Kidney (tissue), 14 donors: ENCODE data around the gene PRKAB2. TPM values are rescaled to one million over a fixed set of nuclear protein-coding genes. Genes with fewer than 3 reads are reported as not detected.
"Not testable (repeated sequence)": the region's sequence is repeated elsewhere in the genome, so short reads cannot be mapped to it uniquely, and the experiment has no call there.

Experiments
- DNase-seq, 5 donors: peaks; one replicate each; pipeline ENCODE4 v3.0.0-alpha.2; 2013 to 2020
- FAIRE-seq: peaks from 2 replicates; lab custom pipeline; 2012; peaks lifted over from hg19 to GRCh38; lab: Jason Lieb, UNC
- H3K27ac ChIP-seq, 2 donors: one replicate each; pipeline ENCODE4 v1.7.0; 2013; ENCODE audit warnings: low read depth in 2 of 2, low read length in 2 of 2, inconsistent platforms in 1 of 2
- H3K27me3 ChIP-seq: one replicate; pipeline ENCODE4 v1.7.1; 2013; ENCODE audit warnings: low read length, inconsistent platforms; ENCODE audit not compliant: control insufficient read depth, insufficient read depth
- H3K36me3 ChIP-seq, 3 donors: one replicate each; pipeline versions ENCODE4 v1.7.0 to v1.7.1; 2013; ENCODE audit warnings: low read length in 3 of 3, control low read depth in 1 of 3, inconsistent platforms in 1 of 3; ENCODE audit not compliant: insufficient read depth in 3 of 3, control insufficient read depth in 2 of 3
- H3K4me1 ChIP-seq, 3 donors: one replicate each; pipeline versions ENCODE4 v1.7.0 to v1.7.1; 2013; ENCODE audit warnings: low read length in 3 of 3, inconsistent platforms in 1 of 3, low read depth in 1 of 3; ENCODE audit not compliant: control insufficient read depth in 2 of 3, insufficient read depth in 2 of 3
- H3K4me3 ChIP-seq, 3 donors: one replicate each; pipeline versions ENCODE4 v1.7.0 to v1.8.1; 2013; ENCODE audit warnings: low read length in 3 of 3, control low read depth in 1 of 3, inconsistent platforms in 1 of 3
- H3K9ac ChIP-seq, 3 donors: one replicate each; pipeline versions ENCODE4 v1.7.0 to v1.7.1; 2013; ENCODE audit warnings: low read length in 3 of 3, control low read depth in 1 of 3, inconsistent platforms in 1 of 3
- H3K9me3 ChIP-seq, 3 donors: one replicate each; pipeline versions ENCODE4 v1.7.0 to v1.7.1; 2013; ENCODE audit warnings: low read length in 3 of 3, control low read depth in 1 of 3, inconsistent platforms in 1 of 3; ENCODE audit not compliant: control insufficient read depth in 2 of 3, insufficient read depth in 1 of 3
- intact Hi-C: fragments of 100-400 bp; cut with DNase I; formaldehyde crosslinking; loops from one replicate; pipeline ENCODE4 v1.11.1; 2022
- polyA plus RNA-seq: library from polyadenylated mRNA; stranded (reverse); fragments of 350-450 nt; fragmentation: Illumina TruSeq; extraction: RNeasy Lipid Tissue Mini Kit (QIAGEN cat#74804); gene quantifications from one replicate; pipeline ENCODE4 v1.2.3, GENCODE V29; 2014; ENCODE audit warnings: low read depth, low replicate concordance; ENCODE audit not compliant: insufficient read depth
- total RNA-seq: library from RNA; stranded (reverse); fragmentation: NEBNext Ultra II Directional; extraction: Animal tissue kit (Norgen Biotek cat#: 25700); gene quantifications from one replicate; pipeline ENCODE4 v1.2.1, GENCODE V29; 2021
- TF ChIP-seq, protein P1 (sequence below): IDR thresholded peaks from 3 replicates; pipeline ENCODE4 v1.5.1; 2012; ENCODE audit warnings: mild to moderate bottlenecking, moderate library complexity, borderline replicate concordance; ENCODE audit not compliant: insufficient read depth; ENCODE audit errors: extremely low read depth
- donor health status: control.
- donor health status: control.
- donor health status: control.
- donor health status: control.
- donor health status: control.
- donor health status: DM: yes; HTN: yes; CAD: no.
- donor health status: Normal renal cell carcinoma (clear cell type).

The PRKAB2 gene
- total and polyA plus RNA-seq, 2 donors from 2014 or later = 8.7 to 12.7 TPM

DNA sequence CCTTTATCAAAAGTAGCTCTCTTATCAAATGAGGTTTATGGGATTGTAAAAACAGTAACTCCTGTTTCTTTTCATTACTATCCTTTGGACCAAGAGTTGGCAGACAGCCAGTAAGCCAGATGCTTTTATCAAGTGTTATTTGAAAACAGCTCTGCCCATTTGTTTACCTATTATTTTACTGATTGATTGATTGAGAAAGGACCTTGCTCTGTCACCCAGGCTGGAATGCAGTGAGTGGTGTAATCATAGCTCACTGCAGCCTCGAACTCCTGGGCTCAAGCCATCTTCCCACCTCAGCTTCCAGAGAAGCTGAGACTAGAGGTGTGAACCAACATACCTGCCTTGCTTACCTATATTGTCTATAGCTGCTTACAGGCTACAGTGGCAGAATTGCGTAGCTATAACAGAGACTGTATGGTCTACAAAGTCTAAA, 3.6 kb downstream of the PRKAB2 start:
- Histone ChIP-seq H3K4me1 (peaks cover 0 to 4% (median 0%) of the 10 kb centered on the region in 3 donors), H3K36me3 (peaks cover 0 to 10% (median 9%) of the 10 kb centered on the region in 3 donors), H3K9ac (no peak overlapping the region), H3K9me3 (no peaks in the 10 kb centered on the region), H3K27ac (no peak overlapping the region), H3K27me3 (no peaks in the 10 kb centered on the region), H3K4me3 (no peak overlapping the region)
- FAIRE-seq (no peak), DNase-seq (peak in 1 of 5 donors; percentile 29)
- TF ChIP-seq, protein P1, sequence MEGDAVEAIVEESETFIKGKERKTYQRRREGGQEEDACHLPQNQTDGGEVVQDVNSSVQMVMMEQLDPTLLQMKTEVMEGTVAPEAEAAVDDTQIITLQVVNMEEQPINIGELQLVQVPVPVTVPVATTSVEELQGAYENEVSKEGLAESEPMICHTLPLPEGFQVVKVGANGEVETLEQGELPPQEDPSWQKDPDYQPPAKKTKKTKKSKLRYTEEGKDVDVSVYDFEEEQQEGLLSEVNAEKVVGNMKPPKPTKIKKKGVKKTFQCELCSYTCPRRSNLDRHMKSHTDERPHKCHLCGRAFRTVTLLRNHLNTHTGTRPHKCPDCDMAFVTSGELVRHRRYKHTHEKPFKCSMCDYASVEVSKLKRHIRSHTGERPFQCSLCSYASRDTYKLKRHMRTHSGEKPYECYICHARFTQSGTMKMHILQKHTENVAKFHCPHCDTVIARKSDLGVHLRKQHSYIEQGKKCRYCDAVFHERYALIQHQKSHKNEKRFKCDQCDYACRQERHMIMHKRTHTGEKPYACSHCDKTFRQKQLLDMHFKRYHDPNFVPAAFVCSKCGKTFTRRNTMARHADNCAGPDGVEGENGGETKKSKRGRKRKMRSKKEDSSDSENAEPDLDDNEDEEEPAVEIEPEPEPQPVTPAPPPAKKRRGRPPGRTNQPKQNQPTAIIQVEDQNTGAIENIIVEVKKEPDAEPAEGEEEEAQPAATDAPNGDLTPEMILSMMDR = no peak
- intact Hi-C loops = no loop called here

DNA sequence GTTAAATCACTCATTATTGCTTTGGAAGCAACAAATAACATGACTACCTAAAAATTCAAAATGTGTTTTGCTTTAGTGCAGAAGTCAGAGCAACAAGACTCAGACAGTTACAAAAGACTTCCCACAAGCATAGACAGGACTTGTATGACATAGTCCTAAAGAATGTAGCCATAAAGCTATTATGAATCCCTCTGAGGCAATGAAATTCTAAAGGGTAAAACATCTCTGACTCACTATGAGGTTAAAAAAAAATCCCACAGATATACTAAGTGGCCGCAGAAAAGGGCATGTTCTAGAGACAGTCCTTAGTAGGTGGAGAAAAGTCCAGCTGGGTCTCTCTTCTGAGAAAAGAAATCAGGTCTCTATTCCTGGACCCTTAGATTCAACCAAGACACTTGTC, 4.9 kb downstream of the PRKAB2 start:
- no peak for DNase-seq
- no peak overlapping the region for H3K27ac ChIP-seq
- intact Hi-C loops = no loop called here
- peaks cover 0 to 10% (median 9%) of the 10 kb centered on the region in 3 donors for H3K36me3 ChIP-seq
- H3K27me3 ChIP-seq = no peaks in the 10 kb centered on the region
- TF ChIP-seq, protein P1 = no peak
- FAIRE-seq = no peak
- H3K9me3 ChIP-seq = no peaks in the 10 kb centered on the region
- H3K9ac ChIP-seq = no peak overlapping the region
- no peak overlapping the region for H3K4me3 ChIP-seq
- H3K4me1 ChIP-seq = peaks cover 0 to 4% (median 0%) of the 10 kb centered on the region in 3 donors

DNA sequence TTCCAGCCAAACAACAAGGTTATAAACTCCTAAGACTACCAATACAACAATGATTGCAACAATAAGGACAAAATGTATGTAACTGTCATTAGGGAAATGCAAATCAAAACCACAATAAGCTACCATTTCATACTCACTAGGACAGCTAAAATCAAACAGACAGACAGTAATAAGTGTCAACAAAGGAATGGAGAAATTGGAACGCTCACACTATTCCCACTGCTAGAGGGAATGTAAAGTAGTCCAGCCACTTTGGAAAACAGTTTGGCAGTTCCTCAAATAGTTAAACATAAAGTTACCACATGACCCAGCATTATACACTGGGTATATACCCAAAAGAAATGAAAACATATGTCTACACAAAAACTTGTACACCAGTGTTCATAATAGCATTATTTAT, 9.3 kb downstream of the PRKAB2 start:
- TF ChIP-seq, protein P1 = no peak
- no peak overlapping the region for H3K27ac ChIP-seq
- H3K36me3 ChIP-seq = peaks cover 9 to 37% (median 24%) of the 10 kb centered on the region in 3 donors
- DNase-seq (no peak), FAIRE-seq (no peak)
- no peaks in the 10 kb centered on the region for H3K27me3 ChIP-seq
- no peaks in the 10 kb centered on the region for H3K9me3 ChIP-seq
- no peak overlapping the region for H3K9ac ChIP-seq
- no peaks in the 10 kb centered on the region for H3K4me1 ChIP-seq
- no peak overlapping the region for H3K4me3 ChIP-seq
- intact Hi-C loops = no loop called here

DNA sequence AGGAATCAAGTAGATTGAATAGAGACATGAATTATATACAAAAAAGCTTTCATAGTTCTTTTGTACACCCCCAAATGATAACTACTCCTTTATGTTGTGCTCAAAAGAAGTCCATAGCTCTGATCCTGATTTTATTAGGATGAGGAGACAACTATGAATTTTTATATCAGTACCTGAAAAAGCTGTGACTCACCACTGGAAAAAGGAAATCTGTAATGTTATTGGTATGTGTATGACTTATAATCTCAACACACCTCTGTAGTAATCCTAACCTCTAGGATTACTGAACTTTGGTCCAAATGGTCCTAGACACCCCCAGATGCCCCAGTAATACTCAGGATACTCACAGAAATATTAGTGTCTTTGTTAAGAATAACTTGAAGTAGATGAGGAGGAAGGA, 10.2 kb downstream of the PRKAB2 start:
- TF ChIP-seq, protein P1 = no peak
- H3K27me3 ChIP-seq = no peaks in the 10 kb centered on the region
- no peaks in the 10 kb centered on the region for H3K4me1 ChIP-seq
- H3K4me3 ChIP-seq = no peak overlapping the region
- no peak overlapping the region for H3K9ac ChIP-seq
- intact Hi-C loops = no loop called here
- FAIRE-seq = no peak
- no peak for DNase-seq
- H3K36me3 ChIP-seq = peaks cover 10 to 44% (median 27%) of the 10 kb centered on the region in 3 donors
- no peak overlapping the region for H3K27ac ChIP-seq
- H3K9me3 ChIP-seq = no peaks in the 10 kb centered on the region

DNA sequence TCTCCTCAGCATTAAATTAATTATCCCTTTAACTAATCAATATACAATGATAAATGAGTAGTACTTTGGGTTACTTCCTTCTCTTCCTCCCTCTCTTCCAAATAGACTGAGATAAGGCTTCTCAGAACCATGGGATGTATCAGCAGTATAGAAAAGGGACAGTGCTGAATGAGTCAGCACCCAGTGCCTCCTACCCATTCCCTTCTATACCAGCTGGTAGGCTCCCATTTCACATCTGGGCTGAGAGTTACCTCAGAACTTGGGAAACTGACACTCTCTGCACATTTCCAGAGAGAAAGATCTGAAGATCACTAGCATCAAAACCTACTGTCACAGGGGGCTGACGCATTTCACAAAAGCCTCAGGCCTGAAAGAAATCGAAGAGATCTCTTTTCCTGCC, 15.2 kb downstream of the PRKAB2 start:
- intact Hi-C loops = not testable (repeated sequence)

More for the DNA sequence above, 15.2 kb downstream of the PRKAB2 start:
- H3K27me3 ChIP-seq, H3K4me3 ChIP-seq, H3K9ac ChIP-seq, H3K9me3 ChIP-seq, DNase-seq, FAIRE-seq, H3K27ac ChIP-seq, H3K4me1 ChIP-seq: not testable (repeated sequence)
- H3K36me3 ChIP-seq = peaks cover 10 to 41% (median 24%) of the 10 kb centered on the region in 3 donors
